PC-9 (cell line): Measurements from ENCODE around the gene ZNF778. TPM values are rescaled to one million over a fixed set of nuclear protein-coding genes. Genes with fewer than 3 reads are reported as not detected.
"Not testable (repeated sequence)": the region's sequence is repeated elsewhere in the genome, so short reads cannot be mapped to it uniquely, and the experiment has no call there.

ENCODE experiments used
- BruUV-seq: library from RNA; stranded (reverse); fragments of 400-500 nt; replicated peaks from 2 replicates; lab custom pipeline; 2021; lab: Mats Ljungman, UMichigan
- CTCF ChIA-PET: fragments of 300-600 bp; sonication (Branson Sonifier 250); formaldehyde crosslinking; loops from one replicate; lab custom pipeline; 2022; ENCODE audit warnings: antibody characterized with exemption; lab: Charles Lee
- POLR2A ChIA-PET: fragments of 300-600 bp; sonication (Branson Sonifier 250); formaldehyde crosslinking; loops from one replicate; lab custom pipeline; 2022; ENCODE audit warnings: antibody characterized with exemption; ENCODE audit not compliant: unreplicated experiment; lab: Charles Lee
- DNase-seq, 2 experiments: peaks; one replicate each; pipeline versions ENCODE4 v3.0.0 to v3.0.0-alpha.2; 2015 to 2022; ENCODE audit warnings: mixed read lengths in 1 of 2
- H2AFZ ChIP-seq: fragments of 200-600 bp; sonication (generic); 2 replicates; pipeline ENCODE4 v1.8.1; 2017; ENCODE audit warnings: antibody characterized with exemption
- H3F3A ChIP-seq: fragments of 200-600 bp; sonication (generic); 2 replicates; pipeline ENCODE4 v1.8.1; 2017; ENCODE audit warnings: antibody characterized with exemption, mild to moderate bottlenecking, low read depth; ENCODE audit not compliant: insufficient read depth
- H3K27ac ChIP-seq: fragments of 200-600 bp; sonication (generic); 2 replicates; pipeline ENCODE4 v1.6.1; 2016; ENCODE audit warnings: mixed run types
- H3K27me3 ChIP-seq: fragments of 200-600 bp; sonication (generic); 2 replicates; pipeline ENCODE4 v1.6.1; 2016; ENCODE audit warnings: low read depth, mixed run types; ENCODE audit not compliant: insufficient read depth
- H3K36me3 ChIP-seq: fragments of 200-600 bp; sonication (generic); 2 replicates; pipeline ENCODE4 v1.6.1; 2016; ENCODE audit warnings: low read depth, mixed run types
- H3K4me1 ChIP-seq: fragments of 200-600 bp; sonication (generic); replicated peaks from 2 replicates; pipeline ENCODE4 v1.6.1; 2016; ENCODE audit warnings: mixed run types; ENCODE audit not compliant: insufficient read depth
- H3K4me2 ChIP-seq: fragments of 200-600 bp; sonication (generic); 2 replicates; pipeline ENCODE4 v1.6.1; 2017; ENCODE audit warnings: mixed run types
- H3K4me3 ChIP-seq: fragments of 200-600 bp; sonication (generic); 2 replicates; pipeline ENCODE4 v1.6.1; 2016; ENCODE audit warnings: mixed run types
- H3K79me2 ChIP-seq: fragments of 200-600 bp; sonication (generic); 2 replicates; pipeline ENCODE4 v1.6.1; 2017; ENCODE audit warnings: low read depth, mixed run types
- H3K9me2 ChIP-seq: fragments of 200-600 bp; sonication (generic); 2 replicates; pipeline ENCODE4 v1.8.1; 2017; ENCODE audit warnings: mild to moderate bottlenecking; ENCODE audit not compliant: insufficient read depth
- H3K9me3 ChIP-seq: fragments of 200-600 bp; sonication (generic); 2 replicates; pipeline ENCODE4 v1.8.1; 2016; ENCODE audit warnings: low read depth; ENCODE audit not compliant: insufficient read depth
- H4K20me1 ChIP-seq: fragments of 200-600 bp; sonication (generic); 2 replicates; pipeline ENCODE4 v1.8.1; 2017; ENCODE audit not compliant: insufficient read depth
- EZH2 ChIP-seq: fragments of 200-600 bp; sonication (generic); IDR thresholded peaks from 2 replicates; pipeline ENCODE4 v1.8.0; 2017; ENCODE audit warnings: antibody characterized with exemption, low read depth
- intact Hi-C: fragments of 100-400 bp; cut with micrococcal nuclease; formaldehyde crosslinking; loops from one replicate; pipeline ENCODE4 v1.10.0; 2022; ENCODE audit not compliant: unreplicated experiment
- total RNA-seq: library from RNA; stranded (reverse); gene quantifications from 2 replicates; pipeline ENCODE4 v1.2.3, GENCODE V29; 2021
- TF ChIP-seq, protein P1 (sequence below): fragments of 200-600 bp; sonication (generic); conservative IDR thresholded peaks from 2 replicates; pipeline ENCODE4 v1.6.1; 2017; ENCODE audit warnings: mixed run types, antibody characterized with exemption, mild to moderate bottlenecking, moderate library complexity

ZNF778 gene
- total RNA-seq, 1 experiment from 2014 or later: 9.5 TPM

DNA sequence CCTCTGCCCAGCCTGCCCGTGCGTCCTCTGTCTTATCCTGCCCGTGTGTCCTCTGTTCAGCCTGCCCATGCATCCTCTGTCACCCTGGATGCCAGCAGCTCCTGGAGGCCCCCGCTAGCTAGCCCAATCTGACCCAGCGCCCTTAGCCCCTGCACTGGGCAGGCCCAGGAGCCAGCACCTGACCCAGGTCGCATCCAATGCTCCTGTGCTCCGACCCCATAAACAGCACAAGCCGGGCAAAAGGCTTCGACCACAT, 32.9 kb upstream of the ZNF778 start:
- ChIA-PET POLR2A (no interaction called here), CTCF (no interaction called here)
- H3K9me2 ChIP-seq: no peaks in the 10 kb centered on the region
- H3K36me3 ChIP-seq: no peaks in the 10 kb centered on the region
- H4K20me1 ChIP-seq: no peaks in the 10 kb centered on the region; the same call in 1 of the 2 replicates
- H3K27me3 ChIP-seq: peaks cover 7% of the 10 kb centered on the region; the same call in 1 of the 2 replicates
- intact Hi-C loops: no loop called here
- H3K4me1 ChIP-seq: no peaks in the 10 kb centered on the region
- no peak for DNase-seq
- no peak overlapping the region for H3K27ac ChIP-seq
- no peak overlapping the region for H3K4me3 ChIP-seq
- BruUV-seq: no TSS peak
- no peaks in the 10 kb centered on the region for H3K9me3 ChIP-seq
- H3K79me2 ChIP-seq: no peaks in the 10 kb centered on the region
- H3F3A ChIP-seq: peaks cover 4% of the 10 kb centered on the region; the same call in 1 of the 2 replicates
- TF ChIP-seq, protein P1, sequence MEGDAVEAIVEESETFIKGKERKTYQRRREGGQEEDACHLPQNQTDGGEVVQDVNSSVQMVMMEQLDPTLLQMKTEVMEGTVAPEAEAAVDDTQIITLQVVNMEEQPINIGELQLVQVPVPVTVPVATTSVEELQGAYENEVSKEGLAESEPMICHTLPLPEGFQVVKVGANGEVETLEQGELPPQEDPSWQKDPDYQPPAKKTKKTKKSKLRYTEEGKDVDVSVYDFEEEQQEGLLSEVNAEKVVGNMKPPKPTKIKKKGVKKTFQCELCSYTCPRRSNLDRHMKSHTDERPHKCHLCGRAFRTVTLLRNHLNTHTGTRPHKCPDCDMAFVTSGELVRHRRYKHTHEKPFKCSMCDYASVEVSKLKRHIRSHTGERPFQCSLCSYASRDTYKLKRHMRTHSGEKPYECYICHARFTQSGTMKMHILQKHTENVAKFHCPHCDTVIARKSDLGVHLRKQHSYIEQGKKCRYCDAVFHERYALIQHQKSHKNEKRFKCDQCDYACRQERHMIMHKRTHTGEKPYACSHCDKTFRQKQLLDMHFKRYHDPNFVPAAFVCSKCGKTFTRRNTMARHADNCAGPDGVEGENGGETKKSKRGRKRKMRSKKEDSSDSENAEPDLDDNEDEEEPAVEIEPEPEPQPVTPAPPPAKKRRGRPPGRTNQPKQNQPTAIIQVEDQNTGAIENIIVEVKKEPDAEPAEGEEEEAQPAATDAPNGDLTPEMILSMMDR: no peak
- TF ChIP-seq EZH2: no peak
- no peak overlapping the region for H2AFZ ChIP-seq
- H3K4me2 ChIP-seq: no peak overlapping the region

DNA sequence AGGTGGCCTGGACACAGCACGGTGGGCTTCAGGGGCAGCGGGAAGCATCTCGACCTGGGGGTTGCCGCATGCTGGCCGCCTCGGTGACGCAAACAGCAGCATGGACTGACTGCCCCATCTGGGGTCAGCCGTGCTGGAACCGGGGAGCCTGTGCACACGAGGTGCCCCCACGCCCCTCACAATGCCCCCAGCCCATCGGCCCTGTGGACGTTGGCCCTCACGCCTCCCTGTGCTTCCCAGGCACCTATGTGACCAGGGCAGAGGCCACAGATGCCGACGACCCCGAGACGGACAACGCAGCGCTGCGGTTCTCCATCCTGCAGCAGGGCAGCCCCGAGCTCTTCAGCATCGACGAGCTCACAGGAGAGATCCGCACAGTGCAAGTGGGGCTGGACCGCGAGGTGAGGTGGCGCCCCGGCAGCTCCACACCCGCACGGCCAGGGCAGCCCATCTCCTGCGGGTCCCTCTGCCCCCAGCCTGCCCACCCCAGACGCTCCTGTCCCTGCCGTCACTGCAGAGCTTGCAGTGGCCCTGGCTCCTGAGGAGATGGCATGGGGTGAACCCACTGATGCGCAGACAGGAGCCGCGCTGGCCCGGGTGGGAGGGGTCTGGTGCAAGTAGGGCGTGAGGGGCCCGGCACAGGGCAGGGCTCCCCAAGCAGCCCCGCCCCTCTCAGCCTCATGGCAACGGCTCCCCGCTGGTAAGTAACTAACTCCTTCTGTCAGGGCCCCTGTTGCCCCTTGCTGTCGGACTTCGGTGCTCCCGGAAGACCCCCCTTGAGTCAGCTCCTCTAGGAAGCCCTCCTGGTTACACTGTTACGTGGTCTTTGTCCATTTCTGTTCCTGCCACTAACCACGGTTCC, 32.3 kb upstream of the ZNF778 start:
- Histone ChIP-seq H3K4me2 (no peak overlapping the region), H3K4me3 (no peak overlapping the region), H3F3A (peaks cover 9% of the 10 kb centered on the region; the same call in 1 of the 2 replicates), H3K27ac (no peak overlapping the region), H3K36me3 (no peaks in the 10 kb centered on the region), H4K20me1 (no peaks in the 10 kb centered on the region), H3K9me3 (no peaks in the 10 kb centered on the region), H3K79me2 (no peaks in the 10 kb centered on the region), H3K9me2 (no peaks in the 10 kb centered on the region), H3K4me1 (no peaks in the 10 kb centered on the region), H2AFZ (no peak overlapping the region), H3K27me3 (peaks cover 7% of the 10 kb centered on the region; the same call in 1 of the 2 replicates)
- CTCF ChIA-PET: no interaction called here
- BruUV-seq: no TSS peak
- TF ChIP-seq EZH2: no peak
- TF ChIP-seq, protein P1: no peak
- intact Hi-C loops: no loop called here
- POLR2A ChIA-PET: no interaction called here
- no peak for DNase-seq

DNA sequence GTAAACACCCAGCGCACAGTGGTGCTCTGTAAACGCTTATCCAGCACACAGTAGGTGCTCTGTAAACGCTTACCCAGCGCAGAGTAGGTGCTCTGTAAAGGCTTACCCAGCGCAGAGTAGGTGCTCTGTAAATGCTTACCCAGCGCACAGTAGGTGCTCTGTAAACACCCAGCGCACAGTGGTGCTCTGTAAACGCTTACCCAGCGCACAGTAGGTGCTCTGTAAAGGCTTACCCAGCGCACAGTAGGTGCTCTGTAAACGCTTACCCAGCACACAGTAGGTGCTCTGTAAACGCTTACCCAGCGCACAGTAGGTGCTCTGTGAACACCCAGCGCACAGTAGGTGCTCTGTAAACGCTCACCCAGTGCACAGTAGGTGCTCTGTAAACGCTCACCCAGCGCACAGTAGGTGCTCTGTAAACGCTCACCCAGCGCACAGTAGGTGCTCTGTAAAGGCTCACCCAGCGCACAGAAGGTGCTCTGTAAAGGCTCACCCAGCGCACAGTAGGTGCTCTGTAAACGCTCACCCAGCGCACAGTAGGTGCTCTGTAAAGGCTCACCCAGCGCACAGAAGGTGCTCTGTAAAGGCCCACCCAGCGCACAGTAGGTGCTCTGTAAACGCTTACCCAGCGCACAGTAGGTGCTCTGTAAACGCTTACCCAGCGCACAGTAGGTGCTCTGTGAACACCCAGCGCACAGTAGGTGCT, 31.5 kb upstream of the ZNF778 start:
- H3K79me2 ChIP-seq, H2AFZ ChIP-seq, H3K4me1 ChIP-seq, H3K27ac ChIP-seq, H3K9me2 ChIP-seq, BruUV-seq, H3K9me3 ChIP-seq, H4K20me1 ChIP-seq, H3K27me3 ChIP-seq, POLR2A ChIA-PET, DNase-seq, H3K36me3 ChIP-seq, H3K4me2 ChIP-seq, CTCF ChIA-PET, intact Hi-C loops, H3K4me3 ChIP-seq: not testable (repeated sequence)
- peaks cover 18% of the 10 kb centered on the region; the same call in 1 of the 2 replicates for H3F3A ChIP-seq

DNA sequence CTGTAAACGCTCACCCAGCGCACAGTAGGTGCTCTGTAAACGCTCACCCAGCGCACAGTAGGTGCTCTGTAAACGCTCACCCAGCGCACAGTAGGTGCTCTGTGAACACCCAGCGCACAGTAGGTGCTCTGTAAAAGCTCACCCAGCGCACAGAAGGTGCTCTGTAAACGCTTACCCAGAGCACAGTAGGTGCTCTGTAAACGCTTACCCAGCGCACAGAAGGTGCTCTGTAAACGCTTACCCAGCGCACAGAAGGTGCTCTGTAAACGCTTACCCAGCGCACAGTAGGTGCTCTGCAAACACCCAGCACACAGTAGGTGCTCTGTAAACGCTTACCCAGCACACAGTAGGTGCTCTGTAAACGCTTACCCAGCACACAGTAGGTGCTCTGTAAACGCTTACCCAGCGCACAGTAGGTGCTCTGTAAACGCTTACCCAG, 30.9 kb upstream of the ZNF778 start:
- peaks cover 20% of the 10 kb centered on the region; the same call in 1 of the 2 replicates for H3F3A ChIP-seq
- H3K4me3 ChIP-seq, H3K27me3 ChIP-seq, H3K9me3 ChIP-seq, POLR2A ChIA-PET, H3K36me3 ChIP-seq, DNase-seq, H3K9me2 ChIP-seq, intact Hi-C loops, H2AFZ ChIP-seq, H3K4me1 ChIP-seq, H4K20me1 ChIP-seq, H3K79me2 ChIP-seq, H3K4me2 ChIP-seq, CTCF ChIA-PET, H3K27ac ChIP-seq, BruUV-seq: not testable (repeated sequence)
